ENCODE results near the gene KLHL2. TPM values are rescaled to one million over a fixed set of nuclear protein-coding genes. Genes with fewer than 3 reads are reported as not detected.
"Not testable (repeated sequence)": the region's sequence is repeated elsewhere in the genome, so short reads cannot be mapped to it uniquely, and the experiment has no call there.

The KLHL2 gene
- total RNA-seq, 4 donors from 2014 or later: 9.2 to 19.8 (median 12.0) TPM

DNA sequence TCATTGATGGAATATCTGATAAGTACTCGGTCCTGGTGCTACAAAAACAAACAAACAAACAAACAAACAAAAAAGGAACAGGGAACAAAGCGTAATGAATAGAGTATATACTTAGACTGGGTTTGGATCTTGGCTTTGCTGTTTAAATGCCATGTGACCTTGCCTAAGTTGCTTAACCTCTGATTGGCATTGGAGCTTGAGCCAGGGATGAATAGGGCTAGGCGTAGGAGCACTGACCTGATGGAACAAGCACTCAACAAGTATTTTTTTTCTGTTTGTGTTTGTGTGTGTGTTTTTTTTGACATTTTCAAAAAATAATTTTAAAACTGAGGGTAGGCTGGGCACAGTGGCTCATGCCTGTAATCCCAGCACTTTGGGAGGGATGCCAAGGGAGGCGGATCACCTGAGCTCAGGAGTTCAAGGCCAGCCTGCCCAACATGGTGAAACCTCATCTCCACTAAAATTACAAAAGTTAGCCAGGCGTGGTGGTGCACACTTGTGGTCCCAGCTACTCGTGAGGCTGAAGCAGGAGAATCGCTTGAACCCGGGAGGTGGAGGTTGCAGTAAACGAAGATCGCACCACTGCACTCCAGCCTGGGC, 37.3 kb downstream of the KLHL2 start:
- H3K4me3 ChIP-seq; H3K36me3 ChIP-seq; H3K27ac ChIP-seq; in situ Hi-C loops (cut with MboI; ENCODE audit: low pct_ligation_motif_present in 1 of 4, low pct_unique_long_range_greater_than_20kb in 1 of 4, low sequenced_read_pairs in 3 of 4); intact Hi-C loops (cut with DNase I; ENCODE audit: low total_unique reads); H3K27me3 ChIP-seq; H3K4me1 ChIP-seq; DNase-seq; H3K9me3 ChIP-seq: not testable (repeated sequence)
- WGBS, 2 donors (ENCODE audit: low coverage in 1 of 2): 96 to 97% methylated on average over 6 to 10 of the region's 10 CpGs

DNA sequence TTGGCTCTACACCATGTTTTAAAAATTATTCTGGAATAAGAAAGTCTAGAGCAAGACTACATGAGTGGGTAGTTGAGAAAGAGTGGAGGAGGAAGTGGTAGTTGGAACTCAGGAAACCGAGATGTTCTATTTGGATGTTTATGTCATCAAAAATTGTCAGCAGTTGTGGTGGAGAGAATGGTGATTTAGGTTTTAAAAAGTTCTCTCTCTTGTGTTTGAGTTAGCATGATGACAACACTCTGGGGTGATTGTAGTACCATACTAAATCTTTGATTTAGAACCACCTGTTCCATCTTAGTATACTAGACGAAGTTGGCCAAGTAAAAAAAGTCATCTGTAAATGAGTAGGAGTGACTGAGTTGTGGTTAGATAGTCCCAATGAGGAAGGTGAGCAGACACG, 40.7 kb downstream of the KLHL2 start:
- no peak for DNase-seq
- H3K27me3 ChIP-seq: no peaks in the 10 kb centered on the region
- H3K36me3 ChIP-seq: no peaks in the 10 kb centered on the region
- H3K9me3 ChIP-seq: no peaks in the 10 kb centered on the region
- in situ Hi-C loops (cut with MboI; ENCODE audit: low pct_ligation_motif_present in 1 of 4, low pct_unique_long_range_greater_than_20kb in 1 of 4, low sequenced_read_pairs in 3 of 4) (no loop called here), intact Hi-C loops (cut with DNase I; ENCODE audit: low total_unique reads) (no loop called here)
- no peak overlapping the region for H3K4me3 ChIP-seq
- no peaks in the 10 kb centered on the region for H3K4me1 ChIP-seq
- H3K27ac ChIP-seq: no peak overlapping the region
- 58 to 75% methylated on average over 3 of the region's 3 CpGs for WGBS, 2 donors (ENCODE audit: low coverage in 1 of 2)
- TF ChIP-seq, protein P1, sequence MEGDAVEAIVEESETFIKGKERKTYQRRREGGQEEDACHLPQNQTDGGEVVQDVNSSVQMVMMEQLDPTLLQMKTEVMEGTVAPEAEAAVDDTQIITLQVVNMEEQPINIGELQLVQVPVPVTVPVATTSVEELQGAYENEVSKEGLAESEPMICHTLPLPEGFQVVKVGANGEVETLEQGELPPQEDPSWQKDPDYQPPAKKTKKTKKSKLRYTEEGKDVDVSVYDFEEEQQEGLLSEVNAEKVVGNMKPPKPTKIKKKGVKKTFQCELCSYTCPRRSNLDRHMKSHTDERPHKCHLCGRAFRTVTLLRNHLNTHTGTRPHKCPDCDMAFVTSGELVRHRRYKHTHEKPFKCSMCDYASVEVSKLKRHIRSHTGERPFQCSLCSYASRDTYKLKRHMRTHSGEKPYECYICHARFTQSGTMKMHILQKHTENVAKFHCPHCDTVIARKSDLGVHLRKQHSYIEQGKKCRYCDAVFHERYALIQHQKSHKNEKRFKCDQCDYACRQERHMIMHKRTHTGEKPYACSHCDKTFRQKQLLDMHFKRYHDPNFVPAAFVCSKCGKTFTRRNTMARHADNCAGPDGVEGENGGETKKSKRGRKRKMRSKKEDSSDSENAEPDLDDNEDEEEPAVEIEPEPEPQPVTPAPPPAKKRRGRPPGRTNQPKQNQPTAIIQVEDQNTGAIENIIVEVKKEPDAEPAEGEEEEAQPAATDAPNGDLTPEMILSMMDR (IDR thresholded peaks at IDR 0.05): no peak
- TF ChIP-seq POLR2A (IDR thresholded peaks at IDR 0.05): no peak
- TF ChIP-seq EP300 (IDR thresholded peaks at IDR 0.05; ENCODE audit: low read depth): no peak
- no peak for TF ChIP-seq POLR2AphosphoS5 (IDR thresholded peaks at IDR 0.05)

DNA sequence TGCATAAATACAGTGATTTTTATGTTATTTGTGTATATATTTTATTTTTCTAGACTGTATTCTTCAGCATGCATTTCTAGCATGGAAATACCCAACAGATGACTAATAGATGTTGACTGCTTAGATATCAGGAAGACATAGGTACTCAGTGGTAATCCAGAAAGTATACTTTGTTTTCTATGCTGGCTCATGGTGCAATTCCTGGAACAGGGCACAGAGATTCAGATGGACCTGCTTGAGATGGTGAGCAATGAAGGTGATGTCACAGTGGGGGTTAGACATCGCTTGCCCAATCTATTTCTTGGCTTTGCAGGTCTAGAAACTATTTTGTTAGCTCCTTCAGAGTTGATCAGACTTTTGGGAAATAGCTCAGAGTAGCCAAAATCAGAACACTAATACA, 41.5 kb downstream of the KLHL2 start:
- in situ Hi-C loops (cut with MboI; ENCODE audit: low pct_ligation_motif_present in 1 of 4, low pct_unique_long_range_greater_than_20kb in 1 of 4, low sequenced_read_pairs in 3 of 4); H3K27me3 ChIP-seq; DNase-seq; H3K27ac ChIP-seq; H3K9me3 ChIP-seq; H3K36me3 ChIP-seq; H3K4me1 ChIP-seq; H3K4me3 ChIP-seq; intact Hi-C loops (cut with DNase I; ENCODE audit: low total_unique reads): not testable (repeated sequence)
- 97 to 100% methylated on average over 1 of the region's 1 CpG for WGBS, 2 donors (ENCODE audit: low coverage in 1 of 2)

DNA sequence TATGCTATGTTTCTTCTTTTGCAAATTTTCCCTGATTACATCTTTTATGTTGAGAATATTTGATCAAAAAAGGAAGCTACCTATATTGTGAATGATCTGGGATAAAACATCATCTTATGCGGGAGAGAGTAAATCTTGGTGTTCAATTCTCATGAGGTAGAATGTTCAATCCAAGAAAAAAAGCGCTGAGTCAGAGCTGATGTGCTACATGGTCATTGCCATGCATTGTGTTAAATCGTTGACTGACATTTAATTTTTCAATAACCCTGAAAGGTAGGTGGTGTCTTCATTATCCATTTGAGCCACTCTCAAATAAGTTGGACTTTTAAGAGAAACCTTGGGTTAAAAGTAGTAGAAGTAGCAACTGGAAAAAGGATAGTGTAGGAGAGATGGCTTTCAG, 47.4 kb downstream of the KLHL2 start:
- DNase-seq; intact Hi-C loops (cut with DNase I; ENCODE audit: low total_unique reads); H3K9me3 ChIP-seq; in situ Hi-C loops (cut with MboI; ENCODE audit: low pct_ligation_motif_present in 1 of 4, low pct_unique_long_range_greater_than_20kb in 1 of 4, low sequenced_read_pairs in 3 of 4); H3K27ac ChIP-seq; H3K36me3 ChIP-seq; H3K4me3 ChIP-seq; H3K27me3 ChIP-seq: not testable (repeated sequence)
- 85 to 89% methylated on average over 3 of the region's 3 CpGs for WGBS, 2 donors (ENCODE audit: low coverage in 1 of 2)
- peaks cover 0 to 13% (median 0%) of the 10 kb centered on the region in 4 donors for H3K4me1 ChIP-seq

DNA sequence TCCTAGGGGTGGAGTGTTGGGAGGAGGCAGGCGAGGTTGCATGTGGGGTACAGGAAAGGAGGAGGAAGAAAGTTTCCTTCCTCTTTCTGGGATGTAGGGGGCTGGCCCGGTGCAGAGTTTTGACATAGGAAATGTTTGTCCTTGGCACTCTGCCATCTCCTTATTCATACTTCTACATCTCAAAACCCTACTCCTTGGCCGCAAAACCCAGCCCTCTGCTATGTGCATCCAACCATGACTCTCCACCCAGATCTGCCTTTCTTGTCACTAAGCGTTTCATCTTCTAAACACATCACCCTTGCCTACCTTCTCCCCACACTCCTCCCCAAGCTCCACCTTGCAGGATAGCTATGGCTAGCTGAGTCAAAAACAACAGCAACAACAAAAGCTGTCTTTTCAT, 48.1 kb downstream of the KLHL2 start:
- in situ Hi-C loops (cut with MboI; ENCODE audit: low pct_ligation_motif_present in 1 of 4, low pct_unique_long_range_greater_than_20kb in 1 of 4, low sequenced_read_pairs in 3 of 4); intact Hi-C loops (cut with DNase I; ENCODE audit: low total_unique reads): not testable (repeated sequence)
- WGBS, 2 donors (ENCODE audit: low coverage in 1 of 2): 38 to 49% methylated on average over 4 of the region's 4 CpGs

DNA sequence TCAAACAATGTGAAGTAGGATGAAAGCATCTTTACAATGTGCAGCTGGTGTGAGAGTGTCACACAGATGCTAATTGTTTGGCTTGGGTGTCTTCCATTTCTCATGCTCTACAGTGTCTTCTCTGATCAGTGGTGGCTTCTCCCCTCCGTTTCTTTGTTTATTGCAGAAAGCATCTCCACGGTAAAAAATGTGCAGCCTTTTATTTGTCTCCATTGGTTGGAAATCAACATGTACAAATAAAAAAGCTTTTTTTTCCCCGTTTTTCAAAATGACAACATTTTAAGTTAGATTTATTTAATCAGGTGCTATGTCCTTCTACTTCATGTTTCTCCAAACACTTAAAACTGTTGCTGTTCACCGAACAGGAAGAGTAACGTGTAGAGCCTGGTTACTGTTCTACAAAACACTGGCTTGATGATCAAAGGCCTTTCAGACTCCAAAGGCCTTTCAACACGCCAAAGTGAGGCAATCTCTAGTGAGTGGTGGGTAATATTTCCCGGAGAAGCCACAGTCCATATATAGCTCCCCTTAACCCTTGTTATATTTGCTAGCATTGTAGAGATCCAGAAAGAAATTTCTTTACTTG, 48.8 kb downstream of the KLHL2 start:
- H3K36me3 ChIP-seq; DNase-seq; H3K4me3 ChIP-seq; H3K27me3 ChIP-seq; H3K27ac ChIP-seq; H3K9me3 ChIP-seq; intact Hi-C loops (cut with DNase I; ENCODE audit: low total_unique reads); in situ Hi-C loops (cut with MboI; ENCODE audit: low pct_ligation_motif_present in 1 of 4, low pct_unique_long_range_greater_than_20kb in 1 of 4, low sequenced_read_pairs in 3 of 4): not testable (repeated sequence)
- H3K4me1 ChIP-seq: peaks cover 0 to 13% (median 0%) of the 10 kb centered on the region in 4 donors
- WGBS, 2 donors (ENCODE audit: low coverage in 1 of 2): 54 to 75% methylated on average over 6 to 7 of the region's 7 CpGs

More for the DNA sequence above, 48.1 kb downstream of the KLHL2 start:
- not testable (repeated sequence) for H3K27me3 ChIP-seq, H3K36me3 ChIP-seq, H3K4me3 ChIP-seq, H3K9me3 ChIP-seq, H3K27ac ChIP-seq
- peak; percentile 9 for DNase-seq
- peaks cover 0 to 13% (median 0%) of the 10 kb centered on the region in 4 donors for H3K4me1 ChIP-seq

DNA sequence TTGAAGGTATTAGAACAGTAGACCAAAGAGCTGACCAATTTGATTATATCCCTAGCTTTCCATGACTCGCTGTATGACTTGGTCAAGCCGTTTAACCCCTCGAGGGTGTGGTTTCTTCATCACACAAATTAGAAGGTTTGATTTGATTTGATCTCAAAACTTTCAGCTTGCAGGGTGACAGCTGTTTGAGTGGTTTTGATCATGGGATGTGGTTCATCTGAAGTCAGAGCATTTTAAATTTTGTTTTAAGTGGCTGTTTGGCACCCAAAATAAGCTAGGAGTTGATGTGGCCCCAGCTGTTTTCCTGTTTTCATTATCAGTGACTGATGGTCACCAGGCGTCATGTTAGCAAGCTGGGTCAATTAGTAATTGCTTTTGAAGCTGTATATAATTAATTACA, 52.4 kb downstream of the KLHL2 start:
- whole genome bisulfite sequencing, 2 donors (ENCODE audit: low coverage in 1 of 2): 41 to 80% methylated on average over 3 to 4 of the region's 4 CpGs
- peaks cover 0 to 13% (median 0%) of the 10 kb centered on the region in 4 donors for H3K4me1 ChIP-seq
- in situ Hi-C loops (cut with MboI; ENCODE audit: low pct_ligation_motif_present in 1 of 4, low pct_unique_long_range_greater_than_20kb in 1 of 4, low sequenced_read_pairs in 3 of 4); H3K36me3 ChIP-seq; H3K4me3 ChIP-seq; H3K9me3 ChIP-seq; H3K27me3 ChIP-seq; intact Hi-C loops (cut with DNase I; ENCODE audit: low total_unique reads); H3K27ac ChIP-seq; DNase-seq: not testable (repeated sequence)

DNA sequence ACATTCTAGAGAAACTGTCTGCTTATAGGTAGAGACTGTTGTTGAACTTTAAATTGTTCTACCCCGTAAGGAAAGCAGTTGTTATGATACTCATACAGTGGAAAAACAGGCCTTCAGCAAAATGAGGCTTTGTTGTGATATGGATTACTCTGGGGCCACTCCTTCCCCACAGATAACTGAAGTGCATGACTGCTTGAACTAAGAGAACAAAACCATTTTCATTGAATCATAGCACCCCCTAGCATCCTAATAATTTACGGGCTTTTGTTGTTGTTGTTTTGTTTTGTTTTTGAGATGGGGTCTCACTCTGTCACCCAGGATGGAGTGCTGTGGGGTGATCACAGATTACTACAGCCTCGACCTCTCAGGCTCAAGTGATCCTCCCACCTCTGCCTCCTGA, 54.9 kb downstream of the KLHL2 start:
- intact Hi-C loops (cut with DNase I; ENCODE audit: low total_unique reads); in situ Hi-C loops (cut with MboI; ENCODE audit: low pct_ligation_motif_present in 1 of 4, low pct_unique_long_range_greater_than_20kb in 1 of 4, low sequenced_read_pairs in 3 of 4); H3K9me3 ChIP-seq; DNase-seq; H3K36me3 ChIP-seq; H3K27me3 ChIP-seq; H3K4me3 ChIP-seq; H3K27ac ChIP-seq; H3K4me1 ChIP-seq: not testable (repeated sequence)
- WGBS, 2 donors (ENCODE audit: low coverage in 1 of 2): 83% methylated on average over 1 to 3 of the region's 3 CpGs

DNA sequence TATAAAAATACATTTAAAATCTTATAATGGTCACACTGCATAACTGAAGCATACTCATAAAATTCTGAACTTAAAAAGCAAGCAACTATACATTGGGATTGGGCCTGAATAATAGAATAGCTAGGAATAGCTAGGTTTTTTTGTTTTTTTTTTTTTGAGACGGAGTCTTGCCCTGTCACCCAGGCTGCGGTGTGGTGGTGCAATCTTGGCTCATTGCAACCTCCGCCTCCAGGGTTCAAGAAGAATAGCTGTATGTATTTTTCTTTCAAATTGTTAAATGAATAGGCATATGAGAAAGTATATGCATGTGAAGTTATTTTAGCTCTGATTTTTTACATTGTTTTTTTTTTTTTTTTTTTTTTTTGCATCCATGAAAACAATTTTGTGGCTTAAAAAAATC, 56.1 kb downstream of the KLHL2 start:
- intact Hi-C loops (cut with DNase I; ENCODE audit: low total_unique reads): not testable (repeated sequence)

DNA sequence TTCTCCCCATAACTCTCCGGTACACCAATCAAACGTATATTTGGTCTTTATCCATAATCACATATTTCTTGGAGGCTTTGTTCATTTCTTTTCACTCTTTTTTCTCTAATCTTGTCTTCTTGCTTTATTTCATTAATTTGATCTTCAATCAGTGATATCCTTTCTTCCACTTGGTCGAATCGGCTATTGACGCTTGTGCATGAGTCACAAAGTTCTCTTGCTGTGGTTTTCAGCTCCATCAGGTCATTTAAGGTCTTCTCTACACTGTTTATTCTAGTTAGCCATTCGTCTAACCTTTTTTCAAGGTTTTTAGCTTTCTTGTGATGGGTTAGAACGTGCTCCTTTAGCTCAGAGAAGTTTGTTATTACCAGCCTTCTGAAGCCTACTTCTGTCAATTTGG, 62.6 kb downstream of the KLHL2 start:
- H3K36me3 ChIP-seq; in situ Hi-C loops (cut with MboI; ENCODE audit: low pct_ligation_motif_present in 1 of 4, low pct_unique_long_range_greater_than_20kb in 1 of 4, low sequenced_read_pairs in 3 of 4); H3K27ac ChIP-seq; intact Hi-C loops (cut with DNase I; ENCODE audit: low total_unique reads); H3K27me3 ChIP-seq; H3K4me1 ChIP-seq; H3K9me3 ChIP-seq; DNase-seq; H3K4me3 ChIP-seq: not testable (repeated sequence)
- 75 to 97% methylated on average over 4 to 7 of the region's 7 CpGs for WGBS, 2 donors (ENCODE audit: low coverage in 1 of 2)

More for the DNA sequence above, 56.1 kb downstream of the KLHL2 start:
- DNase-seq; in situ Hi-C loops (cut with MboI; ENCODE audit: low pct_ligation_motif_present in 1 of 4, low pct_unique_long_range_greater_than_20kb in 1 of 4, low sequenced_read_pairs in 3 of 4); H3K36me3 ChIP-seq; H3K27me3 ChIP-seq; H3K4me3 ChIP-seq; H3K4me1 ChIP-seq; H3K9me3 ChIP-seq; H3K27ac ChIP-seq: not testable (repeated sequence)
- WGBS, 2 donors (ENCODE audit: low coverage in 1 of 2): 93 to 95% methylated on average over 3 of the region's 3 CpGs
